Measurements from ENCODE around the gene SIGLEC11.

DNA sequence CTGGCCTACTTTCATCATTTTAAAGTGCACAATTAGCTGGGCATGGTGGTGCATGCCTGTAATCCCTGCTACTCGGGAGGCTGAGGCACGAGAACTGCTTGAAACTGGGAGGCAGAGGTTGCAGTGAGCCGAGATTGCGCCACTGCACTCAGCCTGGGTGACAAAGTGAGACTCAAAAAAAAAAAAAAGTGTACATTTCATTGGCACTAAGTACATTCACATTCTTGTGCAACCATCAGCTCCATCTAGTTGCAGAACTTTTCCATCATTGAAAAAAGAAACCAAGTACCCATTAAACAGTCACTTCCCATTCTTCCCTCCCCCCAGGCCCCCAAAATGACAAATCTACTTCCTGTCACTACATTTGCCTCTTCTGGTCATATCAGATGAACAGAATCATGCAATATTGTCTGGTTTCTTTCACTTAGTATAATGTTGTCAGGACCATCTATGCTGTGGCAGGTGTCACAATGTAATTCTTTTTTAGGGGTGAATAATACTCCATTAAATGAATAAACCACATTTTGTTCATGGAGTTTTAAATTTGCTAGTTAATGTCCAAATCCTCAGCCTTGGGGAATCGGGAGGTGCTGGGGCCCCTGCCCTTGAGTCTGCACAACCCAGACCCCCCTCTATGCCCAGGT lies 7.4 kb upstream of the SIGLEC11 start:
- TF ChIP-seq CTCF (IDR thresholded peaks at IDR 0.05) = no peak
- no peak for TF ChIP-seq POLR2A (IDR thresholded peaks at IDR 0.05)

Measured in upper lobe of left lung (tissue), 4 donors.